ENCODE data around the gene POLG2.

- peak in 6 of 7 experiments; percentile 24 to 74 (median 37) for TF ChIP-seq CTCF (IDR thresholded peaks at IDR 0.05)
- TF ChIP-seq POLR2A (IDR thresholded peaks at IDR 0.05), result no peak
Measured at GRCh38 chr17:64492481-64493109, 4.3 kb downstream of the POLG2 start.
